K562 (cell line): ENCODE results near the gene IQSEC3. TPM values are rescaled to one million over a fixed set of nuclear protein-coding genes. Genes with fewer than 3 reads are reported as not detected.

Source experiments
- ATAC-seq: fragments of 200-7000 bp; cut with Tn5 transposase; 3 replicates; pipeline ENCODE4 v1.9.1; 2020; ENCODE audit warnings: moderate library complexity
- BruUV-seq: library from RNA; stranded (reverse); fragments of 400-500 nt; replicated peaks from 2 replicates; lab custom pipeline; 2021; lab: Mats Ljungman, UMichigan
- CTCF ChIA-PET: fragments of 300-600 bp; formaldehyde crosslinking; extraction: SDS; loops from one replicate; lab custom pipeline; 2021; ENCODE audit warnings: low intra/inter-chr PET ratio; lab: Yijun Ruan, JAX
- POLR2A ChIA-PET: fragments of 300-600, 350-650 bp; sonication (Branson Sonifier 250); formaldehyde crosslinking; extraction: SDS; loops from one replicate; lab custom pipeline; 2021; ENCODE audit warnings: antibody characterized with exemption, inconsistent platforms; lab: Yijun Ruan, JAX
- DNase-seq, 4 experiments: peaks; one replicate each; pipeline versions ENCODE4 v3.0.0 to v3.0.0-alpha.2; 2011 to 2018; ENCODE audit warnings: low spot score in 3 of 4, mixed read lengths in 3 of 4; ENCODE audit errors: extremely low read depth in 1 of 4
- FAIRE-seq: peaks from 2 replicates; lab custom pipeline; 2011; peaks lifted over from hg19 to GRCh38; lab: Jason Lieb, UNC
- H2AFZ ChIP-seq: 2 replicates; pipeline ENCODE4 v1.6.0; 2011; ENCODE audit warnings: low read depth, low read length, control low read depth, inconsistent platforms
- H3K27ac ChIP-seq: fragments of 200-600 bp; 3 replicates; pipeline ENCODE4 v1.8.0; 2011; ENCODE audit warnings: low read depth, mild to moderate bottlenecking, control low read depth, inconsistent platforms, low read length, moderate library complexity, mixed read lengths; ENCODE audit errors: extremely low read depth
- H3K27me3 ChIP-seq, 2 experiments: fragments of 300-600 bp in 1 of 2; 2 replicates in 1 of 2; 3 replicates in 1 of 2; pipeline versions ENCODE4 v1.6.0 to v1.8.0; 2011; ENCODE audit warnings: inconsistent platforms in 2 of 2, low read length in 2 of 2, mild to moderate bottlenecking in 1 of 2, mixed read lengths in 1 of 2, moderate library complexity in 1 of 2; ENCODE audit not compliant: control insufficient read depth in 2 of 2, insufficient read depth in 2 of 2
- H3K36me3 ChIP-seq: fragments of 300-600 bp; 3 replicates; pipeline ENCODE4 v1.8.0; 2011; ENCODE audit warnings: mild to moderate bottlenecking, low read length, inconsistent platforms; ENCODE audit not compliant: control insufficient read depth, insufficient read depth
- H3K4me1 ChIP-seq, 2 experiments: fragments of 200-600 bp in 1 of 2; replicated peaks in 1 of 2; 2 replicates in 1 of 2; 3 replicates in 1 of 2; pipeline versions ENCODE4 v1.5.1 to v1.8.0; 2011; ENCODE audit warnings: inconsistent platforms in 2 of 2, low read length in 2 of 2, mild to moderate bottlenecking in 1 of 2, mixed read lengths in 1 of 2, moderate library complexity in 1 of 2; ENCODE audit not compliant: control insufficient read depth in 2 of 2, insufficient read depth in 2 of 2
- H3K4me2 ChIP-seq: 2 replicates; pipeline ENCODE4 v1.6.1; 2011; ENCODE audit warnings: low read length, control low read depth, inconsistent platforms, mixed read lengths; ENCODE audit not compliant: insufficient read depth
- H3K4me3 ChIP-seq: fragments of 200-600 bp; sonication (generic), shearing (Covaris generic); 2 replicates; pipeline ENCODE4 v1.5.1; 2016; ENCODE audit warnings: control low read depth, inconsistent platforms
- H3K79me2 ChIP-seq: fragments of 200-600 bp; 3 replicates; pipeline ENCODE4 v1.8.0; 2011; ENCODE audit warnings: low read length, inconsistent platforms; ENCODE audit not compliant: control insufficient read depth, insufficient read depth
- H3K9ac ChIP-seq, 2 experiments: 2 replicates each; pipeline versions ENCODE4 v1.6.0 to v1.6.1; 2011; ENCODE audit warnings: low read depth in 2 of 2, low read length in 2 of 2, control low read depth in 1 of 2, inconsistent platforms in 1 of 2, mild to moderate bottlenecking in 1 of 2, mixed read lengths in 1 of 2; ENCODE audit not compliant: insufficient read depth in 1 of 2
- H3K9me1 ChIP-seq: one replicate; pipeline ENCODE4 v1.6.0; 2011; ENCODE audit warnings: inconsistent platforms, mild to moderate bottlenecking, low read length, moderate library complexity; ENCODE audit not compliant: control insufficient read depth, insufficient read depth
- H3K9me3 ChIP-seq: replicated peaks from 2 replicates; pipeline ENCODE4 v1.5.1; 2011; ENCODE audit warnings: low read depth, low read length, inconsistent platforms; ENCODE audit not compliant: control insufficient read depth, insufficient read depth
- H4K20me1 ChIP-seq: replicated peaks from 2 replicates; pipeline ENCODE4 v1.6.1; 2011; ENCODE audit warnings: low read length, inconsistent platforms, mixed read lengths; ENCODE audit not compliant: control insufficient read depth, insufficient read depth
- BHLHE40 ChIP-seq: IDR thresholded peaks from 2 replicates; pipeline ENCODE4 v1.6.1; 2011; ENCODE audit warnings: low read length, improper control_type of control experiment
- CEBPG ChIP-seq, 3 experiments: fragments of 200-800 bp in 1 of 3; sonication (Bioruptor generic) in 1 of 3; sonication (generic) in 1 of 3; formaldehyde crosslinking in 1 of 3; IDR thresholded peaks in 2 of 3; conservative IDR thresholded peaks in 1 of 3; 2 replicates each; pipeline versions ENCODE4 v1.6.1 to v1.8.0; 2016 to 2022; ENCODE audit warnings: missing compliant biosample characterization in 2 of 3, missing genetic modification characterization in 2 of 3, mild to moderate bottlenecking in 1 of 3, missing genetic modification reagents in 1 of 3
- EP300 ChIP-seq: IDR thresholded peaks from 2 replicates; pipeline ENCODE4 v1.6.1; 2012; ENCODE audit warnings: low read length, improper control_type of control experiment
- KDM1A ChIP-seq, 2 experiments: fragments of 450-650 bp; IDR thresholded peaks; 2 replicates each; pipeline ENCODE4 v1.6.1; 2016; ENCODE audit warnings: mild to moderate bottlenecking in 2 of 2
- MAFK ChIP-seq: IDR thresholded peaks from 2 replicates; pipeline ENCODE4 v1.6.1; 2011; ENCODE audit warnings: low read length, improper control_type of control experiment
- PHF8 ChIP-seq: fragments of 200-600 bp; sonication (generic); IDR thresholded peaks from 2 replicates; pipeline ENCODE4 v1.6.1; 2012; ENCODE audit warnings: mixed run types, mild to moderate bottlenecking, inconsistent platforms, low read length, moderate library complexity, borderline replicate concordance
- RBM22 ChIP-seq: fragments of 200-400 bp; formaldehyde crosslinking; IDR thresholded peaks from 2 replicates; pipeline ENCODE4 v1.6.1; 2018; ENCODE audit warnings: low read length, low read depth; ENCODE audit not compliant: poor library complexity, severe bottlenecking
- RBM34 ChIP-seq: fragments of 200-400 bp; formaldehyde crosslinking; IDR thresholded peaks from 2 replicates; pipeline ENCODE4 v1.6.1; 2018; ENCODE audit warnings: low read length, borderline replicate concordance; ENCODE audit not compliant: insufficient read depth
- SMAD1 ChIP-seq: fragments of 150-350 bp; IDR thresholded peaks from 2 replicates; pipeline ENCODE4 v1.6.1; 2014; ENCODE audit warnings: low read length, low read depth; ENCODE audit not compliant: partially characterized antibody
- SUPT5H ChIP-seq: fragments of 450-650 bp; IDR thresholded peaks from 2 replicates; pipeline ENCODE4 v1.6.1; 2016
- TCF3 ChIP-seq: sonication (generic); formaldehyde crosslinking; IDR thresholded peaks from 2 replicates; pipeline ENCODE4 v1.4.0; 2020; ENCODE audit warnings: mild to moderate bottlenecking, missing genetic modification reagents
- ZNF551 ChIP-seq: fragments of 250-450 bp; sonication (Bioruptor Pico); IDR thresholded peaks from 2 replicates; pipeline ENCODE4 v1.5.0; 2021; ENCODE audit warnings: mild to moderate bottlenecking, moderate library complexity
- ZNF785 ChIP-seq: fragments of 250-450 bp; sonication (Bioruptor Pico); IDR thresholded peaks from 2 replicates; pipeline ENCODE4 v1.4.0; 2020; ENCODE audit warnings: mild to moderate bottlenecking
- WGBS: fragments of 100-300 bp; shearing (Covaris generic); methylation state at CpG from one replicate; pipeline ENCODE4 v1.1.6; 2016; ENCODE audit warnings: low coverage, mixed read lengths; ENCODE audit not compliant: insufficient coverage; ENCODE audit errors: missing lambda C conversion rate; 5-methylcytosine and 5-hydroxymethylcytosine counted together
- in situ Hi-C: fragments of 300-500 bp; cut with MboI; formaldehyde crosslinking; loops from 4 replicates; pipeline ENCODE4 v1.15.0; 2018; ENCODE audit warnings: inconsistent platforms, mixed read lengths
- intact Hi-C: fragments of 100-400 bp; cut with micrococcal nuclease; formaldehyde crosslinking; loops from 2 replicates; pipeline ENCODE4 v1.14.2; 2022
- polyA plus RNA-seq, 8 experiments: library from polyadenylated mRNA; depleted of rRNA in 4 of 8; stranded (reverse) in 5 of 8; unstranded in 3 of 8; fragments of >200 nt; fragmentation: Nextera tagmentation in 2 of 8; fragmentation: Illumina TruSeq in 1 of 8; extraction: Ambion mirVana in 2 of 8; extraction: Trizol in 1 of 8; gene quantifications; 2 replicates each; pipeline versions ENCODE4 v1.2.1 to v1.2.3, GENCODE V29; 2011 to 2014; ENCODE audit warnings: inconsistent platforms in 1 of 8, missing spikeins in 1 of 8
- total RNA-seq, 7 experiments: library from RNA; depleted of rRNA in 6 of 7; stranded (reverse); fragments of >200 nt in 6 of 7; fragmentation: Illumina TruSeq in 2 of 7; extraction: Trizol in 2 of 7; gene quantifications; 2 replicates each; pipeline versions ENCODE4 v1.2.1 to v1.2.3, GENCODE V29; 2011 to 2021; ENCODE audit warnings: low replicate concordance in 1 of 7
- TF ChIP-seq, protein P1 (sequence below), 2 experiments: IDR thresholded peaks; 2 replicates each; pipeline ENCODE4 v1.6.1; 2012; ENCODE audit warnings: improper control_type of control experiment in 2 of 2, low read depth in 2 of 2, low read length in 2 of 2, borderline replicate concordance in 1 of 2

The IQSEC3 gene
- total and polyA plus RNA-seq, 9 of the 15 experiments (the other 6 are each of a cell fraction or from before 2014, with no cell fraction given), result under 0.01 to 0.25 (median 0.08) TPM; not detected in 3

DNA sequence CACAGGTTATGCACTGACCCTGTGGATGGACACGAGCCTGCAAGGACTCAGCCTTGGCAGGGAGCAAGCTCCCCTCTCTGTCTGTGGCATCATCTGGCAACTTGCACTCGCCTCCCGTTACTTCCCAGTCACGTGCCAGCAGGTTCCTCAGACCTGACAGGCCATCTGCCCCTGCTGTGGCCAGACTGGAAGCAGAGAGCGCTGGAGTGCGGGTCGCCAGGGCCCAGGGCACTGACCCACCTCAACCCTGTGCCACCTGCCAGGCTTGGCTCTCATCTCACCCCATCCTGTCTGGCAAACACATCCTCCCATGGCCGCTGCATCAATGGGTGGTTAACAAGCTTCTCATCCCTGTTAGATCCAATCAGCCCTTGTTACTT, 119.0 kb downstream of the IQSEC3 start:
- H3K36me3 ChIP-seq, result no peaks in the 10 kb centered on the region
- ATAC-seq (no peak), FAIRE-seq (no peak), DNase-seq (no peak)
- WGBS, result 5% methylated on average over 4 of the region's 8 CpGs
- no peak overlapping the region for H2AFZ ChIP-seq
- H3K79me2 ChIP-seq, result no peaks in the 10 kb centered on the region
- no peaks in the 10 kb centered on the region for H3K9me1 ChIP-seq
- H3K9ac ChIP-seq, result no peak overlapping the region
- in situ Hi-C loops, result no loop called here
- CTCF ChIA-PET, result no interaction called here
- H3K9me3 ChIP-seq, result no peaks in the 10 kb centered on the region
- POLR2A ChIA-PET, result interaction anchor here (0.5 kb wide), 1 partner anchor 56 kb away, joined by 3 read pairs; no protein-coding TSS in a partner anchor
- H3K4me3 ChIP-seq, result no peak overlapping the region
- peaks cover 6 to 36% of the 10 kb centered on the region in 2 experiments; a peak in 3 of 5 replicates for H3K27me3 ChIP-seq
- TF ChIP-seq BHLHE40 (peak; percentile 53), KDM1A (IDR thresholded peaks at IDR 0.05) (no peak)
- TF ChIP-seq, all 486 proteins: peak for 1
- no peak overlapping the region for H3K27ac ChIP-seq
- no TSS peak for BruUV-seq
- no peak overlapping the region for H3K4me2 ChIP-seq
- H4K20me1 ChIP-seq, result no peaks in the 10 kb centered on the region
- intact Hi-C loops, result no loop called here
- H3K4me1 ChIP-seq, result peaks cover 0 to 15% of the 10 kb centered on the region in 2 experiments; a peak in 2 of 5 replicates

DNA sequence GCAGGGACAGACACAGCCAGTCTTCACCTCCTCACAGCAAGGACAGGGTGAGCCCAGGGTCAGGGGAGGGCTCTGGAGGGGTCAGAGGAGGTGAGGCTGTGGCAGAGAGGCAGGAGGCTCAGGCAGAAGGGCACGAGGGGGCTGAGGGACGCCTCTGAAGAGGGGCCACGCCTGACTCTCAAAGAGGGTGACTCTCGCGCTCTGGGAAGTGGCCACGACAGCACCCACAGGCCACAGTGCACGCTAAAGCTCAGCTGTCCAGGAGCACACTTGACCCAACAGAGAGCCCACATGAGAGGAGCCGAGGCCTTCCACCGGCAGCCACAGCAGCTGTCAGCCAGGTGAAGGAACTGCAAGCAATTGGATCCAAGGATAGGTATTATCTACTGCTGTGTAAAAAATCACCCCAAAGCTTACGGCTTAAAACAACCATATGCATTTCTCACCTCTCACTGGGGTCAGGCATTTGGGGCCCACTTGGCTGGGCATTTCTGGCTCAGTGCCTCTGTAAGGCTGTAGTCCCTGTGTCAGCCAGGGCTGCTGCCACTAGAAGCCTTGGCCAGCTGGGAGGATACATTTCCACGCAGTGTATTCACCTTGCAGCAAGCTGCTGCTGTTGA, 119.5 kb downstream of the IQSEC3 start:
- Histone ChIP-seq H3K4me1 (peaks cover 0 to 14% of the 10 kb centered on the region in 2 experiments; a peak in 2 of 5 replicates), H3K4me2 (no peak overlapping the region), H3K4me3 (no peak overlapping the region), H3K27me3 (peaks cover 7 to 41% of the 10 kb centered on the region in 2 experiments; a peak in 3 of 5 replicates), H3K27ac (no peak overlapping the region), H3K9me3 (no peaks in the 10 kb centered on the region), H2AFZ (no peak overlapping the region), H3K79me2 (no peaks in the 10 kb centered on the region), H4K20me1 (no peaks in the 10 kb centered on the region), H3K9me1 (no peaks in the 10 kb centered on the region), H3K36me3 (no peaks in the 10 kb centered on the region), H3K9ac (no peak overlapping the region)
- POLR2A ChIA-PET, result interaction anchor here (0.6 kb wide), 2 partner anchors 25 to 58 kb away, joined by 3 read pairs; no protein-coding TSS in a partner anchor
- no TSS peak for BruUV-seq
- CTCF ChIA-PET, result no interaction called here
- intact Hi-C loops (no loop called here), in situ Hi-C loops (no loop called here)
- WGBS, result 13% methylated on average over 7 of the region's 11 CpGs
- ATAC-seq (no peak), DNase-seq (no peak), FAIRE-seq (no peak)
- no peak for TF ChIP-seq CEBPG (CRISPR knock-in tag; IDR thresholded peaks at IDR 0.05)
- TF ChIP-seq CEBPG (tag; conservative IDR thresholded peaks at IDR 0.05 in 1 of 2, IDR thresholded peaks at IDR 0.05 in 1 of 2), result no peak
- no peak for TF ChIP-seq RBM34
- TF ChIP-seq EP300, result no peak
- no peak for TF ChIP-seq PHF8
- TF ChIP-seq SUPT5H, result no peak
- TF ChIP-seq TCF3 (CRISPR knock-in tag), result no peak
- TF ChIP-seq SMAD1, result no peak
- TF ChIP-seq MAFK, result no peak
- no peak for TF ChIP-seq ZNF551
- TF ChIP-seq RBM22, result no peak
- TF ChIP-seq, protein P1, sequence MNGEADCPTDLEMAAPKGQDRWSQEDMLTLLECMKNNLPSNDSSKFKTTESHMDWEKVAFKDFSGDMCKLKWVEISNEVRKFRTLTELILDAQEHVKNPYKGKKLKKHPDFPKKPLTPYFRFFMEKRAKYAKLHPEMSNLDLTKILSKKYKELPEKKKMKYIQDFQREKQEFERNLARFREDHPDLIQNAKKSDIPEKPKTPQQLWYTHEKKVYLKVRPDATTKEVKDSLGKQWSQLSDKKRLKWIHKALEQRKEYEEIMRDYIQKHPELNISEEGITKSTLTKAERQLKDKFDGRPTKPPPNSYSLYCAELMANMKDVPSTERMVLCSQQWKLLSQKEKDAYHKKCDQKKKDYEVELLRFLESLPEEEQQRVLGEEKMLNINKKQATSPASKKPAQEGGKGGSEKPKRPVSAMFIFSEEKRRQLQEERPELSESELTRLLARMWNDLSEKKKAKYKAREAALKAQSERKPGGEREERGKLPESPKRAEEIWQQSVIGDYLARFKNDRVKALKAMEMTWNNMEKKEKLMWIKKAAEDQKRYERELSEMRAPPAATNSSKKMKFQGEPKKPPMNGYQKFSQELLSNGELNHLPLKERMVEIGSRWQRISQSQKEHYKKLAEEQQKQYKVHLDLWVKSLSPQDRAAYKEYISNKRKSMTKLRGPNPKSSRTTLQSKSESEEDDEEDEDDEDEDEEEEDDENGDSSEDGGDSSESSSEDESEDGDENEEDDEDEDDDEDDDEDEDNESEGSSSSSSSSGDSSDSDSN (IDR thresholded peaks at IDR 0.05; ENCODE audit: borderline replicate concordance in 1 of 2, low read depth in 2 of 2, low read length in 2 of 2), result no peak
- no peak for TF ChIP-seq ZNF785 (CRISPR knock-in tag)
